ENCODE data around the gene RPP30.

DNA sequence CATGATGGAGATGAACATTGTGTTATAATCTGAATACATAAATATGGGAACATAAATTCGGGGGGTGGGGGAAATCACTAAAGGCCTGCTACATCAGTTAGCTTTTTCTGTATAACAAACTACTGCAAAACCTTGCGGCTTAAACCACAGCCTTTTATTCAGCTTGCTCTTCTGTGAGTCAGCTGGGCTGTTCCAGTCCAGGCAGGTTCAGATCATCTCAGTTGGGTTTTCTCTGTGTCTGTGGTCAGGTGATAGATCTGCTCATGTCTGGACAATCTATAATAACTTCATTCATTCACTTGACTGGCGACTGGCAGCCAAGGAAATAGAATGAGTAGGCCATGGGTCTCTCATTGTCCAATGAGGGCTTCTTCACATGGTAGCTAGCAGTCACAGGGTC, 37.4 kb upstream of the RPP30 start:
- no peak for TF ChIP-seq EZH2 (IDR thresholded peaks at IDR 0.05; ENCODE audit: insufficient read depth, poor library complexity, severe bottlenecking)
- no peak for TF ChIP-seq EZH2phosphoT487 (IDR thresholded peaks at IDR 0.05; ENCODE audit: insufficient read depth, low read depth)

All from GM23248 (cell line).